ENCODE data around the gene ADAMTSL2. TPM values are rescaled to one million over a fixed set of nuclear protein-coding genes. Genes with fewer than 3 reads are reported as not detected.

ADAMTSL2 gene
- total RNA-seq, 1 donor from 2014 or later = not detected

DNA sequence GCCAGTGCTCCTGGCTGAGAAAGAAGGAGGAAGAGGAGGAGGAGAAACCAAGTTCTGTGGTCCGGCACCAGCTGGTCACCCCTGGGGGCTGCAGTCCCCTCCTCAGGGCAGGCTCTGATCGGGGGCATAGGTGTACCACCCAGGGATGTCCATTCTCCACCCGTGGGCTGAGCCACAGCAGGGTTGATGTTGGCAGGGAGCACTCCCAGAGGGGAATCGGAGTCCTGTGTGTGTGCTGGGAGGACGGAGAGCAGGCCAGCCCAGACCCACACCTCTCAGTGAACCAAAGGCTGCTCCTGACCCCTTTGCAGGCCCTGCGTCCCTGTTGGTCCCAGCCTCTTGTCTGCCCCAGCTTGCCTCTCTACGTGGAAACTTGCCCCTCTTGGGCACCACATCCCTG is 4.6 kb upstream of the ADAMTSL2 start:
- intact Hi-C loops (cut with micrococcal nuclease) = no loop called here

GRCh38 chr9:133531293-133531692 is 3.2 kb upstream of the ADAMTSL2 start:
- intact Hi-C loops (cut with micrococcal nuclease) = no loop called here

GRCh38 chr9:133532937-133533668 is 1.4 kb upstream of the ADAMTSL2 start:
- intact Hi-C loops (cut with micrococcal nuclease) = loop anchor here (1.0 kb wide), 3 partner anchors 193 to 461 kb away; no protein-coding TSS in a partner anchor

- intact Hi-C loops (cut with micrococcal nuclease) = loop anchor here (1.0 kb wide), 3 partner anchors 192 to 460 kb away; no protein-coding TSS in a partner anchor
These were observed 647 bp upstream of the ADAMTSL2 start for GRCh38 chr9:133533857-133534256.

DNA sequence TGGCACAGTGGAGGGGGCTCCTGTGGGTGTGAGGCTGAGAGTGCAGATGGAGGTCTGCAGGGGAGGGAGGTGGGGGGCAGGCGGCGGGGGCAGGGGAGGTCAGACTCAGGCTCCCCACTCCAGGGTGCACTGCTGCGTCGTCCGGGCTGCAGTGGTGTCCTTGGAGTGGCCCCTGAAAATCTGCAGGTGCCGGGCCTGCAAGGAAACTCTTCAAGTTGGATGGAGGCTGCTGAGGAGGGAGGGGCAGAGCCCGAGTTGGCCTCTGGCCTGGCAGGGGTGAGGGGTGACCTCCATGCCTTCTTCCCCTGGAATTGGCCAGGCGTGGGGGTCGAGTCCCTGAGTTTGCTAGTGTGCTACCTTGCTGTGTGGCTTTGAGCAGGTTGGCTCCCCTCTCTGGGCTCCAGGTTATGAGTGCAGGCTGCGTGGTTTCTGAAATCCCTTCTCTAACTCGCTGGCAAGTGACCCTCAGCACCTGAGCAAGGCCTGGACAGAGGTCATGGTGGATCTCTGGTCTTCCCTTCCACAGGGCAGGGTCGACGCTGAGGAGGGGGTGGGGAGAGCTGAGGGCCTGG is 888 bp downstream of the ADAMTSL2 start:
- intact Hi-C loops (cut with micrococcal nuclease) = no loop called here

DNA sequence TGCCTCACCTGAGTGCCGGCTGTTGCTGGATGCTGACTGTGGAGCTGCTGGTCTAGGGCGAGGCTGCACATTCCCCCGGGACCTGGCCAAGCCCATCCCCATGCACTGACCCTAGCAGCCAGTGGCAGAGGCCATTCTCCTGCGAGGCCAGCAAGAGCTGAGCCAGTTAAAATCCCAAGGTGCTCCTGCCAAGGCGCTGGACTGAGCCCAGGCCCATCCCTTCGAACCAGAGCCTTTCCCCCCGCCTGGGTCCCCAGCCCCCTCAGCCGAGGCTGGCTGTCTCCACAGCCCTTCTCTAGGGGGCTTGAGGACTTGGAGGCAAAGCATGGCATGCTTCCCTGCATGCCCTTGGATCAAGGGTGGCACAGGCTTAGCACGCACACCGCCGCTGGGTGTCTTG is 1.6 kb downstream of the ADAMTSL2 start:
- intact Hi-C loops (cut with micrococcal nuclease) = no loop called here

- intact Hi-C loops (cut with micrococcal nuclease) = no loop called here
These were observed 2.0 kb downstream of the ADAMTSL2 start for GRCh38 chr9:133536536-133536935.

GRCh38 chr9:133537257-133537656 is 2.8 kb downstream of the ADAMTSL2 start:
- intact Hi-C loops (cut with micrococcal nuclease) = no loop called here

- intact Hi-C loops (cut with micrococcal nuclease) = no loop called here
These were observed 3.7 kb downstream of the ADAMTSL2 start for GRCh38 chr9:133538176-133538575.

GRCh38 chr9:133538851-133539833 is 4.6 kb downstream of the ADAMTSL2 start:
- intact Hi-C loops (cut with micrococcal nuclease) = no loop called here

- intact Hi-C loops (cut with micrococcal nuclease) = no loop called here
These were observed 5.6 kb downstream of the ADAMTSL2 start for GRCh38 chr9:133539991-133540697.

- intact Hi-C loops (cut with micrococcal nuclease) = no loop called here
These were observed 6.2 kb downstream of the ADAMTSL2 start for GRCh38 chr9:133540698-133541025.

DNA sequence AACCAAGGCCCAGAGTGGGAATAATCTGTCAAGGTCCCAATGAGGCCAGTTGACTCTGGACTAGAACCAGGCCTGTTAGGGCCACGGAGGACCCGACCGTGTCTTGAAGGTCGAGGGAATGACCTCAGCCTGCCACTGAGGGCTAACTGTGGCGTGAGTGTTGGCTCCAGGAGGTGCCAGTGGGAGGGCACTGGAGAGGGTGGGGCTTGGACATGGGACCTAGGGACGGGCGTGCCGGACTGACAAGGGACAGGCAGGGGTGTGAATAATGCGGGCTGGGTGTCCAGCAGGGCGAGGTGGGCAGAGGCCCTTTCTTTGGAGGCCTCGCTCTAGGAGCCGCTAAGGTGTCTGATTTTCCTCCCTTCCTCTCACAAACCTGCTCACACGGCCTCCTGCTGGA is 7.5 kb downstream of the ADAMTSL2 start:
- intact Hi-C loops (cut with micrococcal nuclease) = no loop called here

GRCh38 chr9:133543772-133544467 is 9.4 kb downstream of the ADAMTSL2 start:
- intact Hi-C loops (cut with micrococcal nuclease) = no loop called here

DNA sequence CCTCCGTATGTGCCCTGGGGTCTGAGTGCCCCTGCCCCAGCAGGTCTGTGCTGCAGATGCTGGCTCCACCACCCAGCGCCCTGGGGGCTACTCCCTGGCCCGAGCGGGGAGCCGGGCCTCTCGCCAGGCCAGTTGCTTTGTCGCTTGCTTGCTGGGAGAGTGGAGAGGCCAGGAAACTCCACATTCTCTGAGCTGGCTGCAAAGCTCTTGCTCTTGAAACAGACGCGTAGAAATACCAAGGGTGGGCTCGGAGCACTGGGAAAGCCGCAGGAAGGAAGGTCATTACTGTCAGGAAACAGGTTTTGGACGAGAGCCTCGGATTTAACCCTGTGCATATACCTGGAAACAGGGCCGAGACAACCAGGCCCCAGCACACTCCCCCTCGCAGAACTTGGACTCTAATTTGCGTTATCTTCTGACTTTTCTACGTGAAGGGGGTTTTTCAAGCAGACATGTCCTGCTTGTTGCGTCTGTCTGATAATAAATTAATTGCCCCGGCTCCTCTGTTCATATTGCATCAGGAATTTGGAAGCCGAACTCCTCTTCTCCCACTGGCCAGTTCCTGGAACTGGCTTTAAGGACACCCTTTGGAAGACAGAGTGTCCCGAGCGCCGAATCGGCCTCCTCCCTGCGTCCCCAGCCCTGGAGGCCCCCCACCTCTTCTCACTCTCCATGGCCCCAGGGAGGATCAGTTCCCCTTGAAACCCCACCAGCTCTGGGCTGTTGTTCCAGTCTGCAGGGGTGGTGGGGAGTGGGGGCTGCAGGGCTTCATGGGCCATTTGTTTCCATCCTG is 11.2 kb downstream of the ADAMTSL2 start:
- intact Hi-C loops (cut with micrococcal nuclease) = no loop called here

DNA sequence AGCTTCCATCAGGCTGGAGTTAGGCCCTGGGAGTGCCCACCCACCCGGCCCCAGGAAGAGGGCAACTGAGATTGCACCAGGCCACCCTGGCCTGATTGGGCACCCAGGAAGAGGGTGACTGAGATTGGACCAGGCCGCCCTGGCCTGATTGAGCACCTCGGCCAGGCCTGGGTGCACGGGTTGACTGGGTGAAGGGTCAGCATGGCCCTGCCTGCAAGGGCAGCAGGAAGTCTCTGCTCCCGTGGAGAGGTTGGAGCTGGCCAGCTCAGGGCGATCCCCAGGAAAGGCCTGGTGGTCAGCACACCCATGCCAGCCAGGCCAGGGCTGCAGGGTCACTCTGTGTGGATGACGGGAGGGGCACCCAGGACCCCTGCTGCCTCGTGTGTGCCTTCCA is 11.8 kb downstream of the ADAMTSL2 start:
- intact Hi-C loops (cut with micrococcal nuclease) = no loop called here

DNA sequence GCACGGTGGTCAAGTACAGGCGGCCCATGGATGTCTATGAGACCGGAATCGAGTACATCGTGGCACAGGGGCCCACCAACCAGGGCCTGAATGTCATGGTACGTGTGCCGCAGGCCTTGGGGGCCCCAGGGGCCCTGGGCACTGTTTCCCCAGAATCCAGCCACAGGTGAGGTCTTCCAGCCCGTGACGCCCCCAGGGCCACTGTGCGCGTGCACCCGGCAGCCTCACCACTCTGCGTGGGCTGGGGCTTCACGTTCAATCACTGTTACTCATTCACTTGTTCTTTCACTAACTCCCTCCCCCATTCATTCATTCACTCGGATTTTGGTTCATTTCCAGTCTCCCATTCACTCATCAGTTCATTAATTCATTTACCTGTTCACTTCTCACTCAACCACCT is 12.6 kb downstream of the ADAMTSL2 start:
- intact Hi-C loops (cut with micrococcal nuclease) = no loop called here

DNA sequence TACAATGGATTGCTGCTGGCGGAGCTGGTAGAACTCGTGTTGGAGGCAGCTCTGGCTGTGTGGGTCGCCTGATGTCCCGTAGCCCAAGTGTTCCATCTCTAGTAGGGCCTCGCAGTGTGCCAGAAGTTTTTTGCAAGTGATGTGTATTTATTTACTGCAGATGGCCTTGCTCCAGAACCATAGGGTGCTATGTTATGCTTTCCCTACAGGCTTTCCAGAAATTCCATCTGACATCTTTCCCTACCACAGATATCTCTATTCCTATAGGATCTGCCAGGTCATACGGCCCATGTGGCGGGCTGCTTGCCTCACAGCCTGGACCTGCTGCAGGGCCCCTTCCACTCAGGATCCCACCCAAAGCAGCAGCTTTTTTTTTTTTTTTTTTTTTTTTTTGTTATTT is 16.9 kb downstream of the ADAMTSL2 start:
- intact Hi-C loops (cut with micrococcal nuclease) = no loop called here

DNA sequence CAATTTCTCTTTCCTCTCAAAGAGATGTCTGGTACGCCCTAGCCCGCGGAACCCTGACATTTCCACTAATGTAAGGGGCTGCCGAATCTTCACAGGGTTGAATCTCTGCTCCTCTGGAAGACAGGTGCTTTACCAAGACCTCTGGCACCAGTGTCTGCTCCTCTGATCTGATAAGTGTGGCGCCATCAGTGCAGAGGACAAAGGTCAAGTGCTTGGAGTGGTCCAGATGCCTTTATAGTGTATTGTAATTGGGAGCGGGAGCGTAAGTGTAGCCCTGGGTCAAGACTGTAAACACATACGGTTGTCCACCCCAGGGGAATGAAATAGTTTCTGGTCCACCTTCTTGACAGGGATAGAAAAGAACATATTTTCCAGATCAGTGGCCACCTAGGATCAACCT is 17.7 kb downstream of the ADAMTSL2 start:
- intact Hi-C loops (cut with micrococcal nuclease) = no loop called here

GRCh38 chr9:133553123-133553522 is 18.6 kb downstream of the ADAMTSL2 start:
- intact Hi-C loops (cut with micrococcal nuclease) = no loop called here
